Parathyroid adenoma (tissue), 2 donors: ENCODE results near the gene SIGLEC11.

Experiments used
- H2AFZ ChIP-seq: fragments of 300-600 bp; sonication (generic); one replicate; pipeline ENCODE4 v1.7.0; 2017; ENCODE audit warnings: antibody characterized with exemption, mild to moderate bottlenecking
- H3K27ac ChIP-seq: fragments of 300-600 bp; sonication (generic); one replicate; pipeline ENCODE4 v1.7.0; 2017
- H3K27me3 ChIP-seq: fragments of 300-600 bp; sonication (generic); one replicate; pipeline ENCODE4 v1.7.0; 2017; ENCODE audit warnings: low read length; ENCODE audit not compliant: control insufficient read depth, insufficient read depth
- H3K36me3 ChIP-seq: fragments of 300-600 bp; sonication (generic); one replicate; pipeline ENCODE4 v1.7.0; 2017; ENCODE audit warnings: low read length; ENCODE audit not compliant: control insufficient read depth, insufficient read depth
- H3K4me1 ChIP-seq: fragments of 300-600 bp; sonication (generic); one replicate; pipeline ENCODE4 v1.7.0; 2017; ENCODE audit warnings: control low read depth
- H3K4me2 ChIP-seq: fragments of 300-600 bp; sonication (generic); one replicate; pipeline ENCODE4 v1.7.0; 2017; ENCODE audit warnings: low read length
- H3K4me3 ChIP-seq: fragments of 300-600 bp; sonication (generic); one replicate; pipeline ENCODE4 v1.7.0; 2017; ENCODE audit warnings: low read depth, low read length
- H3K79me2 ChIP-seq: fragments of 300-600 bp; sonication (generic); one replicate; pipeline ENCODE4 v1.7.0; 2017; ENCODE audit warnings: control low read depth
- H3K9ac ChIP-seq: fragments of 300-600 bp; sonication (generic); one replicate; pipeline ENCODE4 v1.7.0; 2017; ENCODE audit warnings: mild to moderate bottlenecking
- H3K9me3 ChIP-seq: fragments of 300-600 bp; sonication (generic); one replicate; pipeline ENCODE4 v1.7.0; 2017; ENCODE audit warnings: low read length; ENCODE audit not compliant: control insufficient read depth
- CTCF ChIP-seq: fragments of 300-600 bp; sonication (generic); IDR thresholded peaks from one replicate; pipeline ENCODE4 v1.7.0; 2017; ENCODE audit warnings: antibody characterized with exemption, mild to moderate bottlenecking
- donor health status: primary hyperparathyroidism.

SIGLEC11 gene

GRCh38 chr19:49918089-49918488, 42.9 kb downstream of the SIGLEC11 start:
- H3K4me3 ChIP-seq, result no peak overlapping the region
- TF ChIP-seq CTCF, result no peak
- no peak overlapping the region for H2AFZ ChIP-seq
- no peaks in the 10 kb centered on the region for H3K9me3 ChIP-seq
- peaks cover 22% of the 10 kb centered on the region for H3K79me2 ChIP-seq
- no peak overlapping the region for H3K9ac ChIP-seq
- H3K27ac ChIP-seq, result no peak overlapping the region
- no peaks in the 10 kb centered on the region for H3K27me3 ChIP-seq
- no peaks in the 10 kb centered on the region for H3K4me1 ChIP-seq
- no peaks in the 10 kb centered on the region for H3K36me3 ChIP-seq
- H3K4me2 ChIP-seq, result no peak overlapping the region

GRCh38 chr19:49916839-49917733, 43.9 kb downstream of the SIGLEC11 start:
- Histone ChIP-seq H2AFZ (no peak overlapping the region), H3K9me3 (no peaks in the 10 kb centered on the region), H3K4me3 (no peak overlapping the region), H3K27ac (no peak overlapping the region), H3K9ac (no peak overlapping the region), H3K4me1 (no peaks in the 10 kb centered on the region), H3K27me3 (no peaks in the 10 kb centered on the region), H3K4me2 (no peak overlapping the region), H3K79me2 (peaks cover 19% of the 10 kb centered on the region), H3K36me3 (no peaks in the 10 kb centered on the region)
- no peak for TF ChIP-seq CTCF

GRCh38 chr19:49915271-49915670, 45.7 kb downstream of the SIGLEC11 start:
- peaks cover 16% of the 10 kb centered on the region for H3K79me2 ChIP-seq
- H3K27ac ChIP-seq, result no peak overlapping the region
- no peak for TF ChIP-seq CTCF
- no peaks in the 10 kb centered on the region for H3K36me3 ChIP-seq
- H3K9me3 ChIP-seq, result no peaks in the 10 kb centered on the region
- H3K4me2 ChIP-seq, result no peak overlapping the region
- H3K4me1 ChIP-seq, result no peaks in the 10 kb centered on the region
- no peak overlapping the region for H3K9ac ChIP-seq
- no peak overlapping the region for H2AFZ ChIP-seq
- H3K27me3 ChIP-seq, result no peaks in the 10 kb centered on the region
- no peak overlapping the region for H3K4me3 ChIP-seq

- no peaks in the 10 kb centered on the region for H3K4me1 ChIP-seq
- no peaks in the 10 kb centered on the region for H3K36me3 ChIP-seq
- peaks cover 8% of the 10 kb centered on the region for H3K79me2 ChIP-seq
- H3K27me3 ChIP-seq, result no peaks in the 10 kb centered on the region
- H2AFZ ChIP-seq, result no peak overlapping the region
- H3K9ac ChIP-seq, result no peak overlapping the region
- H3K4me2 ChIP-seq, result no peak overlapping the region
- TF ChIP-seq CTCF, result no peak
- H3K4me3 ChIP-seq, result no peak overlapping the region
- no peak overlapping the region for H3K27ac ChIP-seq
- no peaks in the 10 kb centered on the region for H3K9me3 ChIP-seq
These were observed 47.3 kb downstream of the SIGLEC11 start for GRCh38 chr19:49913720-49914119.
